ENCODE data around the gene IL6.

DNA sequence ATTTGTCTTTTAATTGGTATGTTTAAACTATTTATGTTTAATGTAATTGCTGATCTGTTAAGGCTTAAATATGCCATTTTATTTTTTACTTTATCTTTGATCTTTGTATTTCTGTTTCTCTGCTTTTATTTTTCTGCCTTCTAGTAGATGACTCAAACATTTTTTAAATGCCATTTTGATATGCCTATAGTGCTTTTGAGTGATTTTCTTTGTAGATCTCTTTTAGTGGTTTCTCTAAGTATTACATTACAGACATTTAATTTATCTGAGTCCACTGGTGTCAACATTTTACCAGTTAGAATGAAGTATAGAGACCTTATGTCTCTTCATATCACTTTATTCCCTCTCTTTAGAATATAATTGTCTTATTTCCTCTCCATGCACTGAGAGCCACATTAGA is 32.7 kb downstream of the IL6 start:
- TF ChIP-seq POLR2A (IDR thresholded peaks at IDR 0.05) (no peak), POLR2AphosphoS5 (IDR thresholded peaks at IDR 0.05) (no peak)
- TF ChIP-seq, protein P1, sequence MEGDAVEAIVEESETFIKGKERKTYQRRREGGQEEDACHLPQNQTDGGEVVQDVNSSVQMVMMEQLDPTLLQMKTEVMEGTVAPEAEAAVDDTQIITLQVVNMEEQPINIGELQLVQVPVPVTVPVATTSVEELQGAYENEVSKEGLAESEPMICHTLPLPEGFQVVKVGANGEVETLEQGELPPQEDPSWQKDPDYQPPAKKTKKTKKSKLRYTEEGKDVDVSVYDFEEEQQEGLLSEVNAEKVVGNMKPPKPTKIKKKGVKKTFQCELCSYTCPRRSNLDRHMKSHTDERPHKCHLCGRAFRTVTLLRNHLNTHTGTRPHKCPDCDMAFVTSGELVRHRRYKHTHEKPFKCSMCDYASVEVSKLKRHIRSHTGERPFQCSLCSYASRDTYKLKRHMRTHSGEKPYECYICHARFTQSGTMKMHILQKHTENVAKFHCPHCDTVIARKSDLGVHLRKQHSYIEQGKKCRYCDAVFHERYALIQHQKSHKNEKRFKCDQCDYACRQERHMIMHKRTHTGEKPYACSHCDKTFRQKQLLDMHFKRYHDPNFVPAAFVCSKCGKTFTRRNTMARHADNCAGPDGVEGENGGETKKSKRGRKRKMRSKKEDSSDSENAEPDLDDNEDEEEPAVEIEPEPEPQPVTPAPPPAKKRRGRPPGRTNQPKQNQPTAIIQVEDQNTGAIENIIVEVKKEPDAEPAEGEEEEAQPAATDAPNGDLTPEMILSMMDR (IDR thresholded peaks at IDR 0.05 in 8 of 11, conservative IDR thresholded peaks at IDR 0.05 in 3 of 11) = no peak

All from spleen (tissue), 7 donors.